ENCODE measurements around the gene GNAS-AS1.
A peak's percentile ranks its signal among the peaks of the same experiment; 100 is the strongest.

Gene GNAS-AS1

DNA sequence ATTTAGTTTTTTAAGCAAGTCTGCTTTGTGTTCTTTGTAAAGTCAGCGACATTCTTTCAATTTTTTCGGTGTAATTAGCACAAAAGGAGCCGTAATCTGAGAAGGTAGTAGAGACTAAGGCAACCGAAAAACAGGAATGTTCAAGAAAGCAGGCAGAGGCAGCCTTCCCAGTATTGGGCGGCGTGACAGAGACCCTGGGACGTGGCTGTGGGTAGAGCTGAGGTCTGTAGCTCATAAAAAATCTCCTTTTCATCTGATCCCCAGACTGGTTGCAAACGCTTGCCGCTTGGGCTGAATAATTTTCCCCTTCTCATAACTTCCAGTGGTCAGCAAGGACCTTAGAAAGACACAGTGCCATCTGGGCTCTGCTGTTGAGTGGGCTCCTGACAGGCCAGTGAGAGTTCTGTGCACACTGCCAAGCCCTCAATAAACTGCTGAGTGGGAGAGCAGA lies 32.6 kb upstream of the GNAS-AS1 start:
- no peaks in the 10 kb centered on the region for H3K9me3 ChIP-seq (ENCODE audit: insufficient read depth, low read length)
- H3K27me3 ChIP-seq (ENCODE audit: insufficient read depth, insufficient read length): no peaks in the 10 kb centered on the region
- no peaks in the 10 kb centered on the region for H3K36me3 ChIP-seq (ENCODE audit: insufficient read depth, insufficient read length, low read length)
- no peak for DNase-seq (ENCODE audit: low read depth, low spot score)
- H3K4me3 ChIP-seq (ENCODE audit: insufficient read length, low read depth): no peak overlapping the region
- TF ChIP-seq YY1 (IDR thresholded peaks at IDR 0.05; ENCODE audit: insufficient read depth, insufficient read length) (no peak), ZNF274 (IDR thresholded peaks at IDR 0.05; ENCODE audit: low read depth, low read length) (no peak), SUZ12 (IDR thresholded peaks at IDR 0.05; ENCODE audit: extremely low read depth, insufficient read depth, insufficient read length) (no peak)
- H3K4me1 ChIP-seq (ENCODE audit: insufficient read depth, insufficient read length): peaks cover 6% of the 10 kb centered on the region
- peak overlapping the region; percentile 66 for H3K9ac ChIP-seq (ENCODE audit: insufficient read length, low read depth)

DNA sequence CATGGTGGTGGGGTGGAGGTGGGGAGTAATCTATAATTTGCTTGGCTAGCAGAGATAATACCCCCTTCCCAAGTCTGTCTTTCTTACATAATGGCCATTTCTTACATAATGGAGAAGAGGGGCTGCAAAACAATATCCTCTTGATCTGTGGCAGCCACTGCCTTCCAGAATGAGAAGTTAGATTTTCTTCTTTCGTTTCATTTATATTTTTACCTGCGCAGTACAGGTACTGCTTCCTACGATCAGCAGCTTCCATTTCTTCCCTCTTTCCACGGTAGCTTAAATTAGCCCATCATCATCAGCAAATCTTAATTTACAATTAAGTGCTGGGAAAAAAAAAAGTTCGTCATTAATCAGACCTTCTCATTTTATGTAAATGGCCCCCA lies 32.0 kb upstream of the GNAS-AS1 start:
- no peaks in the 10 kb centered on the region for H3K36me3 ChIP-seq (ENCODE audit: insufficient read depth, insufficient read length, low read length)
- H3K9me3 ChIP-seq (ENCODE audit: insufficient read depth, low read length): no peaks in the 10 kb centered on the region
- H3K27me3 ChIP-seq (ENCODE audit: insufficient read depth, insufficient read length): no peaks in the 10 kb centered on the region
- H3K4me1 ChIP-seq (ENCODE audit: insufficient read depth, insufficient read length): peaks cover 10% of the 10 kb centered on the region
- TF ChIP-seq YY1 (IDR thresholded peaks at IDR 0.05; ENCODE audit: insufficient read depth, insufficient read length): no peak
- TF ChIP-seq ZNF274 (IDR thresholded peaks at IDR 0.05; ENCODE audit: low read depth, low read length): no peak
- no peak for TF ChIP-seq SUZ12 (IDR thresholded peaks at IDR 0.05; ENCODE audit: extremely low read depth, insufficient read depth, insufficient read length)
- H3K9ac ChIP-seq (ENCODE audit: insufficient read length, low read depth): no peak overlapping the region
- no peak for DNase-seq (ENCODE audit: low read depth, low spot score)
- no peak overlapping the region for H3K4me3 ChIP-seq (ENCODE audit: insufficient read length, low read depth)

DNA sequence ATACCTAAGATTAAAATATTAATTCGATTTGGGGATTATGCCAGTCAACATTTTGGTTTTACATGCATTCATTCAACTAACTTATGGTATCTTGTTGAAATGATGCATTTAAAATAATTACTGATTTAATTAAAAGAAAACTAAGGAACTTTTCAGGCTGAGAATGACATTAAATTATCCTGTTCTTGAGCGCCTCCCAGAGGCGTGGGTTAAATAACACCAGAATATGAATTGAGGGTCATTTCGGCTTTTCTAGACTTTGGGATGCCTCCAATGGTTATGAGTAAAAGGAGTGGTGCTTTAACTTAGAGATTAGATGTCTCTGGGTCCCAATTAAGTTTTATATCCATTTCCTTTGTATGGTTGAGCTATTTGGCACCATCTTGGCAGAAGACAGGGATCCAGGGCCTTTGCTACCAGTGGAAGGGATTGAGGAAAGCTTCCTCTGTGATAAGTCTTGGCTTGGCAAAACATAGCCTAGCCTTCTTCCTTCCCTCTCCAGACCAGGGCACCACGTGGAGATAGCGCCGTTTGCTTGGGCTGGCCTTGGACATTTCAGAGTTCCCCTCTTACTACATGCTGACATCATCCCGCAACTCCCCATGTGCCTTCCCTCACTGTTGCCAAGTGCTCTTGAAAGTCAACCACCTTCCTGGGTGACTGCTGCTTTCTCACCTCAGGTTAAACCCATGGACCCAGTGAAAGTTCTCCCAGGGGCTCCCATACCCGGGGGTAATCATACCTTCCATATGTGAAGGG lies 30.5 kb upstream of the GNAS-AS1 start:
- no peak overlapping the region for H3K9ac ChIP-seq (ENCODE audit: insufficient read length, low read depth)
- no peak for DNase-seq (ENCODE audit: low read depth, low spot score)
- no peaks in the 10 kb centered on the region for H3K36me3 ChIP-seq (ENCODE audit: insufficient read depth, insufficient read length, low read length)
- no peaks in the 10 kb centered on the region for H3K9me3 ChIP-seq (ENCODE audit: insufficient read depth, low read length)
- H3K27me3 ChIP-seq (ENCODE audit: insufficient read depth, insufficient read length): no peaks in the 10 kb centered on the region
- H3K4me1 ChIP-seq (ENCODE audit: insufficient read depth, insufficient read length): peaks cover 14% of the 10 kb centered on the region
- TF ChIP-seq SUZ12 (IDR thresholded peaks at IDR 0.05; ENCODE audit: extremely low read depth, insufficient read depth, insufficient read length): no peak
- no peak overlapping the region for H3K4me3 ChIP-seq (ENCODE audit: insufficient read length, low read depth)

DNA sequence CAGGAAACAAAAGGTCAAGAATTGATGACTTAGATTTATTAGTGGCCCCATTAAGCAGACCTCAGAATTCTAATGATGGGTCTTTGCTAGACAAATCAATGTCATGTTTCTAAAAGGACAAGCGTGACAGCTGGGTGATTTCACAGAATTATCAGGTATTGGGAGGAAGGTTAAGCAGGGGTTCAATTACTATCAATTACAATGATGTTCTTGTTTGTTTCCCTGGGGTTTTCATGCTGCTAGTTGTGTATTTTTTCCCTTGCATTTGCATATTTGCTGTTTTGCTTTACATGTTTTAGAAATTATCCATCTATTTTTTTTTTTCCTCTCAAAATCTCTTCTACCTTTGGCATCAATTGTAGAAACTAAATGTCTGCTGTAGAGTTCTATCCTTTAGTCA lies 29.7 kb upstream of the GNAS-AS1 start:
- no peak for DNase-seq (ENCODE audit: low read depth, low spot score)
- H3K9me3 ChIP-seq (ENCODE audit: insufficient read depth, low read length): no peaks in the 10 kb centered on the region
- H3K4me3 ChIP-seq (ENCODE audit: insufficient read length, low read depth): no peak overlapping the region
- H3K36me3 ChIP-seq (ENCODE audit: insufficient read depth, insufficient read length, low read length): no peaks in the 10 kb centered on the region
- H3K27me3 ChIP-seq (ENCODE audit: insufficient read depth, insufficient read length): no peaks in the 10 kb centered on the region
- peaks cover 14% of the 10 kb centered on the region for H3K4me1 ChIP-seq (ENCODE audit: insufficient read depth, insufficient read length)
- H3K9ac ChIP-seq (ENCODE audit: insufficient read length, low read depth): no peak overlapping the region
- TF ChIP-seq SUZ12 (IDR thresholded peaks at IDR 0.05; ENCODE audit: extremely low read depth, insufficient read depth, insufficient read length) (no peak), YY1 (IDR thresholded peaks at IDR 0.05; ENCODE audit: insufficient read depth, insufficient read length) (no peak), ZNF274 (IDR thresholded peaks at IDR 0.05; ENCODE audit: low read depth, low read length) (no peak)

DNA sequence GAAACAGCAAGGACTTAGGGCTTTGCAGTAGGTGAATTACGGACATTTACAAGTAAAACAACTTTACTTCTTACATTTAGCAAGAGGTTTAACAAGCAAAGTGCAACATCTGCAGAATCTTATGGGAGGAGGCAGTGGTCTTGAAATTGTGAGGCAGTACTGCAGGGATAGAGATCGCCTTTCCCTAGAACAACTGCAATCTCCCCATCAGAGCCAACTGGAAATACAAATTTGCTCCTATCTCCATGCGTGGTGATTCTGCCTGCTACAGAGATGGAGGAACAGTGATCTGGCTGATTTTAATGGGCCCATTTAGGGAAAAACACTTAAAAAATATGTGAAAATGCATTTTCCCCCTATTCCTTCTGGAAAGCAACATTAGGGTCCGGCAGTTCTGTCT lies 27.7 kb upstream of the GNAS-AS1 start:
- Histone ChIP-seq H3K9me3 (ENCODE audit: insufficient read depth, low read length) (no peaks in the 10 kb centered on the region), H3K4me3 (ENCODE audit: insufficient read length, low read depth) (no peak overlapping the region), H3K27me3 (ENCODE audit: insufficient read depth, insufficient read length) (peaks cover 10% of the 10 kb centered on the region), H3K4me1 (ENCODE audit: insufficient read depth, insufficient read length) (peaks cover 12% of the 10 kb centered on the region), H3K36me3 (ENCODE audit: insufficient read depth, insufficient read length, low read length) (no peaks in the 10 kb centered on the region), H3K9ac (ENCODE audit: insufficient read length, low read depth) (no peak overlapping the region)
- DNase-seq (ENCODE audit: low read depth, low spot score): no peak
- no peak for TF ChIP-seq YY1 (IDR thresholded peaks at IDR 0.05; ENCODE audit: insufficient read depth, insufficient read length)
- TF ChIP-seq ZNF274 (IDR thresholded peaks at IDR 0.05; ENCODE audit: low read depth, low read length): no peak
- TF ChIP-seq SUZ12 (IDR thresholded peaks at IDR 0.05; ENCODE audit: extremely low read depth, insufficient read depth, insufficient read length): no peak

DNA sequence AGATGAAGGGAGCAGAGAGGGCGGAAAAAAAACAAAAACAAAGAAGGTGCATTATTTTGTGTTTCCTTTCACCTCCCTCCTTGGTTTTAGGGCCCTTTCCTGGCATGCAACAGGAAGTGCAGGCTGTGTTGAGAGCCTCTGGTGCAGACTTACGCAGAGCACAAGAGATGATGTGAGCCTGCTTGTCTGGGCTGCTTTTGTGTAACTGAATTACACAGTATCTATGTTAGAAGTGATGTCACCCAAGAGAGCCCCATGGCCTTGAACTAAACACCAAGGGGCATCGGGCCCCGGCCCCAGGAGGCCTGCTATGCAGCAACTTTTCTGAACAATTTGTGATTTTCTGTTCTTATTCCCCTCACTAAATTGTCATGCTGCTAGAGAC lies 27.3 kb upstream of the GNAS-AS1 start:
- Histone ChIP-seq H3K9me3 (ENCODE audit: insufficient read depth, low read length) (no peaks in the 10 kb centered on the region), H3K4me1 (ENCODE audit: insufficient read depth, insufficient read length) (peaks cover 12% of the 10 kb centered on the region), H3K36me3 (ENCODE audit: insufficient read depth, insufficient read length, low read length) (no peaks in the 10 kb centered on the region), H3K9ac (ENCODE audit: insufficient read length, low read depth) (peak overlapping the region; percentile 2), H3K27me3 (ENCODE audit: insufficient read depth, insufficient read length) (peaks cover 11% of the 10 kb centered on the region), H3K4me3 (ENCODE audit: insufficient read length, low read depth) (no peak overlapping the region)
- no peak for TF ChIP-seq SUZ12 (IDR thresholded peaks at IDR 0.05; ENCODE audit: extremely low read depth, insufficient read depth, insufficient read length)
- TF ChIP-seq YY1 (IDR thresholded peaks at IDR 0.05; ENCODE audit: insufficient read depth, insufficient read length): no peak
- no peak for TF ChIP-seq ZNF274 (IDR thresholded peaks at IDR 0.05; ENCODE audit: low read depth, low read length)
- no peak for DNase-seq (ENCODE audit: low read depth, low spot score)

DNA sequence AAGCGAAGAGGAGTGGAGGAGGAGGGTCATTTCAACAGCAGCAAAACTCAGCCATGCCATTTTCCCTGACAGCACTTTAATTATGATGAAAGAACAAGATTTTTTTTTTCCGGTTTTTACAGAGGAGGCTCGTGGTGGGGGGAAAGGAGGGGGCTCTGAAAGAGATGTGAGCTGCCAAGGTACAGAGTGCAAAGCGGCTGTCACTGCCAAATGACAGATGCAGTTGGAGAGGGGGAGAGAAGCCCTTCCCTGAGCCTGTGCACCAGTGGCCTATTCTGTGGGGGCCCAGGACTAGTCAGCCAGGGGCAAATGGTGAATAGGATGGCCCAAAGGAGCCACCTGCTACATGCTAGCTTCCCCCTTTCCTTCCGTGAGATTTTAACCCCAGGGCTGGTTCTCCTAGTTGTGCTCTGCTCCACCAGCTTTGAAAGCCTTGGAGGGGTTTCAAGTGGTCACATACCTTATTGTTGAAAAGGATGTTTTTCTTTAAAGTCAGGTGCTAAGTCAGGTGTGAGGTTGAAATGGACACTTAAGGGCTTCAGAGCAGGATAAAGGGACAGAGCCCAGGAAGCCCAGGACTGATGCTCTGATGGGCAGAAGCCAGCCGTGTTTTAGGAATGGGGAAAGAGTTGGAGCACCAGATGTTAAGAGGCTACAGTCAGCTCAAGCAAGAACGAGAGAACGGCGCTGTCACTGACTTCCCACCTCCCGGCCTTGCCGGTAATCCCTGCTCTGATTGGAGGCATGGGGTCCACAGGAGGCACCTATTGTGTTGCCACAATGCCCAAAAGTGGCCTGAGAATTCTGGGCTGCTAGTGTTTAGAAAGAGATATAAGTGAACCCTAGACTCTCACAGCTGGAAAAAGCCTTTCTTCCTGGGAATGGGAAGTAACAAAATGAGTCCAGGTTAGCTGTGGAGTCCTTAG lies 26.6 kb upstream of the GNAS-AS1 start:
- DNase-seq (ENCODE audit: low read depth, low spot score): no peak
- Histone ChIP-seq H3K27me3 (ENCODE audit: insufficient read depth, insufficient read length) (peaks cover 11% of the 10 kb centered on the region), H3K4me1 (ENCODE audit: insufficient read depth, insufficient read length) (peaks cover 12% of the 10 kb centered on the region), H3K9ac (ENCODE audit: insufficient read length, low read depth) (peak overlapping the region; percentile 2), H3K4me3 (ENCODE audit: insufficient read length, low read depth) (no peak overlapping the region), H3K36me3 (ENCODE audit: insufficient read depth, insufficient read length, low read length) (no peaks in the 10 kb centered on the region), H3K9me3 (ENCODE audit: insufficient read depth, low read length) (no peaks in the 10 kb centered on the region)
- no peak for TF ChIP-seq YY1 (IDR thresholded peaks at IDR 0.05; ENCODE audit: insufficient read depth, insufficient read length)
- TF ChIP-seq SUZ12 (IDR thresholded peaks at IDR 0.05; ENCODE audit: extremely low read depth, insufficient read depth, insufficient read length): no peak
- no peak for TF ChIP-seq ZNF274 (IDR thresholded peaks at IDR 0.05; ENCODE audit: low read depth, low read length)

Data from NT2/D1 (cell line).